Measurements from ENCODE around the gene DGCR6.
"Not testable (repeated sequence)": the region's sequence is repeated elsewhere in the genome, so short reads cannot be mapped to it uniquely, and the experiment has no call there.

Gene DGCR6

GRCh38 chr22:18905540-18906409 lies at the start of gene DGCR6:
Gene DGCR6, plus strand, starts transcription at chr22:18906320. Its CDS starts 55 bp downstream, at chr22:18906375.
- no peak for DNase-seq

- not testable (repeated sequence) for DNase-seq
Measured at GRCh38 chr22:18859314-18859713, 46.8 kb upstream of the DGCR6 start.

- DNase-seq, result not testable (repeated sequence)
Measured at GRCh38 chr22:18881260-18881659, 24.9 kb upstream of the DGCR6 start.

GRCh38 chr22:18884465-18884864 lies 21.7 kb upstream of the DGCR6 start:
- DNase-seq, result not testable (repeated sequence)

- no peak for DNase-seq
Measured at GRCh38 chr22:18888115-18888514, 18.0 kb upstream of the DGCR6 start.

- DNase-seq, result not testable (repeated sequence)
Measured at GRCh38 chr22:18890510-18891192, 15.5 kb upstream of the DGCR6 start.

GRCh38 chr22:18893775-18894174 lies 12.3 kb upstream of the DGCR6 start:
- not testable (repeated sequence) for DNase-seq

- peak in 1 of 2 experiments; percentile 7 for DNase-seq
Measured at GRCh38 chr22:18896037-18896657, 10.0 kb upstream of the DGCR6 start.

- not testable (repeated sequence) for DNase-seq
Measured at GRCh38 chr22:18906410-18906745, 258 bp downstream of the DGCR6 start.

GRCh38 chr22:18906896-18907295 lies 776 bp downstream of the DGCR6 start:
- DNase-seq, result no peak

- no peak for DNase-seq
Measured at GRCh38 chr22:18909556-18909955, 3.4 kb downstream of the DGCR6 start.

- not testable (repeated sequence) for DNase-seq
Measured at GRCh38 chr22:18911535-18911934, 5.4 kb downstream of the DGCR6 start.

GRCh38 chr22:18912264-18912946 lies 6.3 kb downstream of the DGCR6 start:
- not testable (repeated sequence) for DNase-seq

GRCh38 chr22:18914558-18914957 lies 8.4 kb downstream of the DGCR6 start:
- not testable (repeated sequence) for DNase-seq

GRCh38 chr22:18915550-18915949 lies 9.4 kb downstream of the DGCR6 start:
- not testable (repeated sequence) for DNase-seq

- not testable (repeated sequence) for DNase-seq
Measured at GRCh38 chr22:18917818-18918217, 11.7 kb downstream of the DGCR6 start.

- not testable (repeated sequence) for DNase-seq
Measured at GRCh38 chr22:18920257-18920902, 14.3 kb downstream of the DGCR6 start.

GRCh38 chr22:18925368-18926064 lies 19.4 kb downstream of the DGCR6 start:
- DNase-seq, result no peak

GRCh38 chr22:18927020-18927419 lies 20.9 kb downstream of the DGCR6 start:
- DNase-seq, result no peak

- DNase-seq, result no peak
Measured at GRCh38 chr22:18927573-18927972, 21.5 kb downstream of the DGCR6 start.

GRCh38 chr22:18929459-18929858 lies 23.3 kb downstream of the DGCR6 start:
- DNase-seq, result no peak

Measured in activated CD4-positive, alpha-beta T cell treated with anti-CD3 and anti-CD28 coated beads, Interleukin-2, amount 50 U/mL, for 48 hours (primary cell).